Activated CD8-positive, alpha-beta memory T cell treated with anti-CD3 and anti-CD28 coated beads for 36 hours (primary cell): Measurements from ENCODE around the gene ATP4A. TPM values are rescaled to one million over a fixed set of nuclear protein-coding genes. Genes with fewer than 3 reads are reported as not detected.

Source experiments
- CTCF ChIA-PET: fragments of 350-600 bp; sonication (Branson Sonifier 250); formaldehyde crosslinking; loops from one replicate; lab custom pipeline; 2021; ENCODE audit warnings: antibody characterized with exemption; lab: Charles Lee
- POLR2A ChIA-PET: fragments of 350-600 bp; sonication (Branson Sonifier 250); formaldehyde crosslinking; loops from one replicate; lab custom pipeline; 2021; ENCODE audit warnings: antibody characterized with exemption; lab: Charles Lee
- total RNA-seq, 2 experiments: library from RNA; stranded (reverse); gene quantifications; one replicate each; pipeline ENCODE4 v1.2.3, GENCODE V29; 2021

Gene ATP4A
- total RNA-seq, 2 experiments from 2014 or later: not detected

DNA sequence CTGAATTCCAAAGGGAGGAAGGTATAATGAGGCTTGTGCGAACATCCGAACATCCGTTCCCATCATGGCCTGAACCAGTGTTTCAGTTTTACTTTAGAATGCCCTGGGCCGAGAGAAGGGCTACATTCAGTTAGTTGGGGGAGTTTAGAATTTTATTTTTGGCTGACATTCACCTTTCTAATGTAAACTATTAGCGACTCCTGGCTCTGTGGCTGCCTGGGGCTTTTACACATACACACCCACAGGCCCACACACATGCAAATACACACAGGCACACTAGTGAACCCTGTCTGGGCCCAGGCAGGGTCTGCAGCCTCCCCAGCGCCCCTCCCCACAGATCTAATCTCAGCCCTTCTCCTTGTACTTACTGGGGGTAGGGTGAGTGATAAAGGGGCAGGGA is 24.1 kb downstream of the ATP4A start:
- CTCF ChIA-PET: interaction anchor here (0.5 kb wide), 1 partner anchor 58 kb away, joined by 4 read pairs; no protein-coding TSS in a partner anchor
- POLR2A ChIA-PET: no interaction called here

DNA sequence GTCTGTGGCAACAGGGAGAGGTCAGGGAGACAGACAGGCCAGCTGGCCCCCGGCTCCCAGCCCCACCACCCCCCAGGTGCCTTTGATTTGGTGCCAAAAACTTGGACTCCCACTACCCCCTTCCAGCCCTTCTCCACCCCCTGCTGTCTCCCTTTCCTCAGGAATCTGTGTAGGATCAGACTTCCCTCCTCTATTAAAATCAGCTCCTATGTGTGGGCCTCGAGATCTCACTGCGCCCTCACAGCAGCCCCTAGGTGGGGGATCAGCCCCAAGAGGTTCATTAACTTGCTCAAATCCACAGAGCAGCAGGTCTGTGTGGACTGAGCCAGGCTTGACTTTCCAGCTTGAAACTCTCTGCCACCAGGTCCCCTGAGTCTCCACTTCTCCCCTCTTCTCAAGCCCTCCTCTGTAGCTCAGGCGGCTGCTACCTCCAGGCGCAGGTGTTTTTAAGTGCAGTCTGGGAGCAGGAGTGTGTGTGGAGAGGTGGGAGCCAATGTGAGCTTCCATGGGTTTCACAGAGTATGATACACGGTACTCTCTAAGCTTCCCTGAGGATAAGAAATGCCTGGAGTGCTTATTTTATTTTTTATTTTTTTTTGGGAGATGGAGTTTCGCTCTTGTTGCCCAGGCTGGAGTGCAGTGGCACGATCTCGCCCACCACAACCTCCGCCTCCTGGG is 28.5 kb downstream of the ATP4A start:
- CTCF ChIA-PET: no interaction called here
- POLR2A ChIA-PET: interaction anchor here (1.8 kb wide), 1 partner anchor 9 kb away, joined by 5 read pairs; no protein-coding TSS in a partner anchor

- ChIA-PET CTCF (no interaction called here), POLR2A (interaction anchor here (0.6 to 1.8 kb wide), 2 partner anchors 10 to 274 kb away, joined by 3 to 5 read pairs; no protein-coding TSS in a partner anchor)
Observed at GRCh38 chr19:35533822-35534392, 29.6 kb downstream of the ATP4A start.

DNA sequence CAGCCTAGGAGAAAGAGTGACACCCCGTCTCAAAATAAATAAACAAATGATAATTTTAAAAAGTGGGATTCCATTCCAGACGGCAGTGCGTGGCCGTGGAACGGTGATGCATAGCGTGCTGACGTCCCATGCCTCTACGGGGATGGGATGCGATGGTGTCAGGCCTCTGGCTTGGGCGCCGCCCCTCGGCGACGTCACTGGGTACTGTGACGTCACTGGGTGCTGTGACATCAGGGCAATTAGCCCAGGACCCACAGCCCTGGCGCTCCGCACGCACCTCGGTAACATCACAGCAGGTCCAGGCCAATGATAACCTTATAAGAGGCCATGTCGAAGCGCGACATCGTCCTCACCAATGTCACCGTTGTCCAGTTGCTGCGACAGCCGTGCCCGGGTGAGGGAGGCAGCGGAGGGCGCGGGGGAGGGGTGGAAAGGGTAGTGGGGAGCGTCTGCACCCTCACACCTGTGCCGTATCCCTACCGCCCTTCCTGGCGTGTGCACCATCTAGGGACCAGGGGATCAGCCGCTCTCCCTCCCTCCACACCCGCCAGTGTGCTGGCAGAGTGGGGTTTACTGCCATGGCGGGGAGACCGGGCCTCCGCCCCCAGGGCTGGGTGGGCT is 30.1 kb downstream of the ATP4A start, which contains the start of gene GAPDHS:
Gene GAPDHS, plus strand, starts transcription at position 256 of the 621 bp plus-strand sequence. Its CDS starts 72 bp downstream, at position 328.
- POLR2A ChIA-PET: no interaction called here
- CTCF ChIA-PET: no interaction called here

GRCh38 chr19:35531291-35531690 is 32.2 kb downstream of the ATP4A start:
- ChIA-PET CTCF (no interaction called here), POLR2A (no interaction called here)

DNA sequence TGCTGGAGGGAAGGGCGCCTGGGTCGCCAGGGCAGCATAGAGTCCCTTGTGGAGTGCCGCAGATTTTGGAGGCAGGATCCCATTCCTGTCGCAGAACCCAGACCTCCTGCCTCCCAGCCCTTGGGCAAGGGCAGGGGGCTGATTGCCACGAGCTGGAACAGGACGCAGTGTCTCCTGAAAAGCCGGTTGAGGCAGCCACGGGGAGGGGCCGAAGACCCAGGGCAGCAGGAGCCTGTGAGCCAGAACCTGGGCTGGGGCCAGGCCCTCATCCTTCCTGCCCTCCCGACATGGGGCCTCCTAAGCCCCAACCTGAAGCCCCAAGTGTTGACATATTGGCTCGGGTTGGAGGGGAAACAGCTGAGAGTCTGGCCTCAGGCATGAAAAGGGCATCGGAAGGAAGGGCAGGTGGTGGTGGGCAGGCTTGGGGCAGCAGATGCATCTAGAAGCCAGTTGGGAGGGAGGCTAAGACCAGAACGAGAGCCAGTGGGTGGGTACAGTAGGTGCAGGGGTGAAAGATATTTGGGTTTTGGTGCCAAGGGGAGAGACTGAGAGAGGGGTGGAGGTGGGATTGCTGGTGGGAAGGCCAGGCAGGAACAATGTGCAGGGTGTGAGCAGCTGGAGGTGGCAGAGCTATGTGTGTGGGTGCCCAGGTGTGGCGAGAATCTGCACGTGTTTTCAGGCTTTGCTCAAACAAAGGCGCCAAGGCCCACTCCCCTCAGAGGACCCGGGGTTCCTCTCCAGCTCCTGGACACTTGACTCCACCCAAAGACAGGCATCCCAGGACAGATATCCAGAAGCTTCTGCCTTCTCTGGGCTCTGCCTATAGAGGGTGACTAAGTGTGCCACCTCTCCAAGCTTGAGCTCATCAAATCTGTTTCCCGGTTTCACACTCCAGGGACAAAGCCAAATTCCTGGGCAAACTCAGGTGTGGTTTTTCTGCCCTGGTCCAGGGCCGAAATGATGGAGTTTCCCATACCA is 33.9 kb downstream of the ATP4A start:
- ChIA-PET CTCF (no interaction called here), POLR2A (no interaction called here)

DNA sequence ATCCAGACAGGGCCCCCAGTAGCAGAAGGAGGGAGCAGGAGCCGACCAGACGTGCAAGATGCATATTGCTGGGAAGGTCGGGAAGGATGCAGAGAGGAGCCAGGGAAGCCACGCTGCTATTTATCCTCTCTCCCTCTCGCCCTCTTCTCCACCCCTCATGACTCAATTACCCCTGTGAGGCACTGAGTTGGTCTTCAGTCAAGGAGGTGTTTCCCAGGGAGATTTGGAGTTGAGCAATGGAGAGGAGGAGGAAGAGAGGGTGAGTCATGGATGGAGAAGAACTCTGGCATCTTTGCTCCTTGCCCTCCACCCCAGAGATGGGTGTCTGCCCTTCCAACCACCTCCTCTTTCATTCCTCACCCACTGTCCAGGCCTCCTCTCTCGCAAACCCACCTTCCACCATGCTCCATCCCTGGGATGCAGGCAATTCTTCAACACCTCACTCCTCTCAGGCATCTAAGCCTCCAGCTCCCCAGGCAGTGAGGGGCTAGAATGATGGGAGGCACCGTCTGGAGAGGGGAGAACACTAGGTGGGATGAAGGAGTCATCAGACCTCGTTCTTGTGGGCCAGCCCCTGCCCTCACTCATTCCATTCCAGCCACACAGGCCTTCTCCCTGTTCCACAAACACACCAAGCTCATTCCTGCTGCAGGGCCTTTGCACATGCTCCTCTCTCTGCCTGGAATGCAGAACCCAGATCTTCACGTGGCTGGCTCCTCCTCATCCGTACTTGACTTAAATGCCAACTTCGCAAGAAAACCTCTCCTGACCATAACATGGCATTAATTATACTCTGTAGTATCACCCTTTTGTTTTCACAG is 35.0 kb downstream of the ATP4A start, which contains the start of gene SBSN:
Gene SBSN, minus strand, starts transcription at position 94 of the 821 bp plus-strand sequence. Its CDS starts 30 bp downstream, at position 64.
- CTCF ChIA-PET: interaction anchor here (0.6 kb wide), 1 partner anchor 56 kb away, joined by 3 read pairs; no protein-coding TSS in a partner anchor
- POLR2A ChIA-PET: no interaction called here

GRCh38 chr19:35525873-35526272 is 37.6 kb downstream of the ATP4A start:
- ChIA-PET CTCF (no interaction called here), POLR2A (no interaction called here)

DNA sequence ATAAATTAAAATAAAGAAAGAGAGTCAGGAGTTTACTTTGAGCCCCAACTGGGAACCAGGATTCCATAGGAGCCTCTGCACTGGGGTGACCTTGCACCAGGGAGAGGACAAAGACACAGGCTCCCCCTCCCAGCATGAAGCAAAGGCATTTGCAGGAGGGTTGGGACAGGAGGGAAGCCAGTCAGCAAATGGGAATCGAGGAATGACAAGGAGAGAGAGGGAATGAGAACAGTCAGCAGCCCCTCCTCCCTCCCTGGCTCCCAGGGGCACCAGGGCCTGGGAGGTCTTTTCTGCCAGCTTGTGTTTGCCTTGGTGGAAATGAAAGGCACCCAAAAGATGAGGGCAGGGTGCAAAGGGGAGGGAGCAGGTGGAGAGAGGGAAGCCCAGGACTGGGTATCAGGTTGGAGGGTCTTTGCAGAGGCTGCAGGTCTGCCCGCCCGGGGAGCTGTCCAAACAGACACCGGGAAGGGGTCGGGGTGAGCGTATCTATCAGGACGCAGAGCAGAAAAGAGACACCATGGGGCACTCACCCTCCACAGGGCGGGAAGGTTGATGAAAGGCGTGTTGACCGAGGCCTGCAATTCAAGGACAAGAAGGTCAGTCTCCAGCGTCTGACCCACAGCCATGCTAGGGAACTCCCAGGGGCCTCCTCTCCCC is 39.1 kb downstream of the ATP4A start:
- ChIA-PET CTCF (no interaction called here), POLR2A (no interaction called here)

- CTCF ChIA-PET: no interaction called here
- POLR2A ChIA-PET: no interaction called here
Observed at GRCh38 chr19:35522745-35523327, 40.6 kb downstream of the ATP4A start.

DNA sequence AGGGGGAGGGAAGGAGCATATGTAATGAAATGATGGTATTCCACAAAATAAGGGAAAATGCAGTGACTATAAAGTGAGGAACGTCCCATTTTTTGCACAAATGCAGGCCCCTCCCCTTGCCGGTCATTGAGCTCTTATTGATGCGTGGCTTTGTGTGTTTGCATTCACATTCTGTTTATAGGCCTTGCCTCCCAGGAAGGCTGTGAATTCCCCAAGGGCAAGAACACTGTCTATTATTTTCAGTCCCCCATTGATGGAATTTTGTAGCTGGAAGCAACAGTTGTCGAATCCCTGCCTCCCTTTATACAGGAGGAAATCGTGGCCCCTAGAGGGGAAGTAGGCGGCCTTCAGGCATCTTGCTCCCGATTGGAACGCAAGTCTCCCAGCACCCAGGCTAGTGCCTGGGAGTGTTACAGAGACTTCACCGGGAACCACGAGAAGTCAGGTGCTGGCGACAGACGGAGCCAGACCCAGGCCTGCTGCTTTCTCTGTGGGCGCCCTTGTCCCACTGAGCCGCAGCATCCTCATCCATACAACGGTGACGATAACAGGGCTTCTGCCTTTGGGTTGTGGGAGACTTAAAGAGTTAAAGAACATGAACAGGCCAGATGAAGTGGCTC is 42.2 kb downstream of the ATP4A start:
- CTCF ChIA-PET: no interaction called here
- POLR2A ChIA-PET: no interaction called here

DNA sequence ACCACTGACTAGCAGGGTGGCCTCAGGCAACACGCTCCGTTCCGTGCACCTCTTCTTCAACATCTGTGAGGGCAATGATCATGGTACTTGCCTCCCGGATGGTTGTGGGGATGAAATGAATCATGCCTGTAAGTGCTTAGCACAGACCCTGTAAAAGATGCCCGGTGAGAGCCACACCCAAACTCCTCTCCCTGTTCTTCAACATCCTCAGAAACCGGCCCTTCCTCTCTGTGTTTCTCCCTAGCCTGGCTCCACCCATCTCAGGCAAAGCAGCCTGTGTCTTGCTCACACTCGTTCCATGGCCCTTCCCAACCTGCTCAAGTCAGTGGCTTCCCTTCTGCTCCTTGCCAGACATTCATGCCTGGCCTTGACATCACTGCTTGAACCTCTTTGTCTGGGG is 44.2 kb downstream of the ATP4A start:
- CTCF ChIA-PET: interaction anchor here (0.6 to 2.3 kb wide), 2 partner anchors 24 to 78 kb away, joined by 4 to 6 read pairs; no protein-coding TSS in a partner anchor
- POLR2A ChIA-PET: no interaction called here

GRCh38 chr19:35518313-35518712 is 45.1 kb downstream of the ATP4A start:
- CTCF ChIA-PET: interaction anchor here (2.3 kb wide), 1 partner anchor 23 kb away, joined by 6 read pairs; no protein-coding TSS in a partner anchor
- POLR2A ChIA-PET: no interaction called here

GRCh38 chr19:35517342-35517741 is 46.1 kb downstream of the ATP4A start:
- CTCF ChIA-PET: interaction anchor here (0.6 to 2.3 kb wide), 3 partner anchors 11 to 323 kb away, joined by 3 to 6 read pairs (median 5); no protein-coding TSS in a partner anchor
- POLR2A ChIA-PET: no interaction called here

GRCh38 chr19:35516310-35516709 is 47.1 kb downstream of the ATP4A start:
- CTCF ChIA-PET: interaction anchor here (0.9 kb wide), 1 partner anchor 10 kb away, joined by 5 read pairs; no protein-coding TSS in a partner anchor
- POLR2A ChIA-PET: no interaction called here

DNA sequence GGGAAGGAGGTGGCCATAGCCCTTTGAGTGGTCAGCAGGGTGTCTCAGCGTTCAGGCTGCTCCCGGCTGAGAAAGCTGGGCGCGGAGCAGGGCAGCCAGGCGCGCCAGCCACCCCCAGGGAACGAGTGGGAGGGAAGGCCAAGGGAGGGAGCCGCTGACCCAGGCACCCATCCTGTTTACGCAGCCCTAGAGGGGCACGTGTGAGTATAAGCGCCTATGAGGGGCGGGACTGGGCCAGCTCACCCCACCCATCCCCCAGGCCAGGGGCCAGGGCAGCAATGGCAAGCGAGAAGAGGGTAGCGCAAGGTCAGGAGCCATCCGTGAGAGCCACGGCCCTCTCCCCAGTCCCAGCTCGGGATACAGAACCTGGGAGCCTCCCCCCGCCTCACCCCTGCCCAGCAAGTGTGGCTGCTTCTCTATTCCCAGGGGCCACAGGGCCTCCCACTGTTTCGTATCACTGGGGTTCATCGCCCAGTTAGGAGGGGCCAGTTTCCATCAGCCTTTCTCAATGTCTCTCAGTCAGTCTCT is 49.1 kb downstream of the ATP4A start:
- ChIA-PET CTCF (interaction anchor here (0.8 to 1.6 kb wide), 2 partner anchors 17 to 77 kb away, joined by 3 read pairs; no protein-coding TSS in a partner anchor), POLR2A (no interaction called here)
